ENCODE data around the gene SMIM36. TPM values are rescaled to one million over a fixed set of nuclear protein-coding genes. Genes with fewer than 3 reads are reported as not detected.
"Not testable (repeated sequence)": the region's sequence is repeated elsewhere in the genome, so short reads cannot be mapped to it uniquely, and the experiment has no call there.

SMIM36 gene
- total RNA-seq, 1 donor from 2014 or later = not detected

DNA sequence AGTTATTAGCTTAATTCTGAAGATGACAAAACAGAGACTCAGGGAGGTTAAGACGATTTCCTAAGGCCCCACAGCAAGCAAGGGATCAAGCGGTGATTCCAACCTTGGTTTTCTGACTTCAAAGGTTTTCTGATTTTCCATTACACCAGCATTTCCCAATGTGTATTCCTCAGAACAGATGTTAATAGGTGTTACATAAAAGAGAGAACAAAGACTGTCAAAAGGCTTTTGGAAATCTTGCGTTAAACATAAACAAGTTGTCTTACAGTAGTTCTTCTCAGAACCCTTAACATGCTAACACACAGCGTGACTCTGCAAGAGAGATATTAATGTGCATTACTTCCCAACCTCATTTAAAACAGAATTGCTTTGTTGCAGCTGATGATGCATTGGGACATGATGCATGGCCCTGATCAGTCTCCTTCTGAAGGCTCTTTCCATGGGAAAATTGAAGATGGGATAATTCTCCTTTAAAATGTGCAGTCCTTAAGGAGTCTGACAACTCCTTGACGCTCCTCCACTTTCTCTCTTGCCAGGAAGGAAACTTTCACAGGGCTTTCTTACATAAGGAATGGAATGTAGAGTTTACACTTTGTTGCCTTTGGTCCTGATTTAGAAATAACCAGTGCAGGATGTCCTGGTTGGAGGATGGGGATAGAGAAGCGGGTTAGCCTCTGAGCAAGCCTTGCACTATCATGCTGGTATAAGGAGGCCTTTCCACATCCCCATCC is 68.1 kb downstream of the SMIM36 start:
- intact Hi-C loops (cut with DNase I) = no loop called here
- no peak for ATAC-seq (ENCODE audit: poor library complexity)

DNA sequence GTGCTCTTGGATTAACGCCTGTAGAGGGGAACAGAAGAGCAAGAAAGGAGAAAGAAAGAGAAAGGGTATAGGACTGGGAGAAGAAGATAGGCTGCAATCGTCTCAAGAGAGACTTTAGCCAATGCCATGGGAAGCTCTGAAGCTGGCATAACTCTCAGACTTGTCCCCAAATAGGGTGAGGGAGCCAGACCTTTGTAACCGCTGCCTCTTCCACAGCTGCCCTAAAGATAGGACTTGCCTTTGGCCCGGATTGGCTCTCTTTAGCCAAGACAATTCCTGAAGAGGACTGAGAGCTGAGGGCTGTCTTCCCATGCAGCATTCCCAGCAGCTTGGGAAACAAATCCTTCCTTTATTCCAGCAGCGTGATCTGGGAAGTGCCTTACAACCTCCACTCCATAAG is 68.8 kb downstream of the SMIM36 start:
- ATAC-seq (ENCODE audit: poor library complexity) (peak; percentile 84), DNase-seq (no peak)
- intact Hi-C loops (cut with DNase I) = no loop called here

More for the DNA sequence above, 68.1 kb downstream of the SMIM36 start:
- no peak for DNase-seq

- no peak for DNase-seq
- intact Hi-C loops (cut with DNase I) = no loop called here
- no peak for ATAC-seq (ENCODE audit: poor library complexity)
Measured at GRCh38 chr17:55441544-55441943, 69.7 kb downstream of the SMIM36 start.

DNA sequence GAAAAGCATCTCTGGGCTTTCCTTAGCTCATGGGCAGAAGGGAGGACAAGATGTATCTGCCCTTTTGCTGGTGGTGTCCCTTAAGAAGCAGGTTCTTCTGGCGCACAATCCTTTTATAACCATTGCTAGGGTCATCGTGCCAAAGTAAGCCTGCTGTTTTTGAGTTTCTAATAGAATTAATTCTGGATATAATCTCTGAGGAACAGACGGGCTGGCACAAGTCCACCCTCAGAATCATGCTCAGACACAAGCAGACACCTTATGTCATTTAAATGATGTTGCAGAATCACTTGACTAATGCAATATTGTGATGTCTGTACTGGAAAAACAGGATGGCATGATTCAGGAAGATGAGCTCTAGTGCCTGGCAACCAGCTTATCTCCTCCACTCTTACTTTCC is 70.9 kb downstream of the SMIM36 start:
- ATAC-seq (ENCODE audit: poor library complexity) (no peak), DNase-seq (no peak)
- intact Hi-C loops (cut with DNase I) = no loop called here

DNA sequence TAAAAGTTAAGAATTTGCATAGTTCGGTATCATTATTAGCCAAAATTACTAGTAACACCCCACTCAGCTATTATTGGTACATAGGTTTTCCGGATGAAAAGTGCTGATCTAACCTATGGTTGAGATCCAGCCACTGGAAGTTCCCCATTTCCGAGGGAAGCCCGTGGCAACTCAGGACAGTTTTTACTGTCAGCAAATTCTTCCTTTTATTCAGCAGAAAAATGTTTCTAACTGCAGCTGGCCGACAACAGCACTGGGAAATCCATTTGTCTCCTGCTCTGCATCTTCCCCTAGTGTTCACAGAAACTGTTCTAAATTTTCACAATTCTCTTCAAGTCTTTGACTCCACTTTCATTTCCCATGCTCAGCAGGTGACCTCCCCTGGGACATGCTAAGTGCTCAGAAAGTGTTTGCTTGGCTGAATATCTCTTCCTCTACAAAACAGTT is 74.1 kb downstream of the SMIM36 start:
- ATAC-seq (ENCODE audit: poor library complexity) (peak; percentile 68), DNase-seq (no peak)
- intact Hi-C loops (cut with DNase I) = no loop called here

- DNase-seq (no peak), ATAC-seq (ENCODE audit: poor library complexity) (no peak)
- intact Hi-C loops (cut with DNase I) = no loop called here
Measured at GRCh38 chr17:55436224-55437158, 74.8 kb downstream of the SMIM36 start.

DNA sequence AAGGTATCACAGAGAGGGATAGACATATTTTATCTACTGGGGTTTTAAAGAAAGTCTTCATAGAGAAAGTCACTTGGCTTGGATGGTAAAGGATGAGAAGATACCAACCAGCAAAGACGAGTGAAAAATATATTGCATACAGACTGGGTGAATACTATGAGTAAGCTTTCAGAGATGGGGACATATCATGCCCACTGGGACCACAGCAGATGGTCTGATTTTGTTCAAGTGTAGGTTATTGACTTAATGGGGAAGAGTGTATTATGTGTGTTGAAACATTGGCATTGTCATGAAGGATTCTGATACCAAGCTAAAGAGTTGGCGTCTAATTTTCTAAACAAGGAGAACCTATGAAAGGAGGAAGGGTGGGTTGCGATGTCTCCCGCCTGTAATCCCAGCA is 75.8 kb downstream of the SMIM36 start:
- no peak for DNase-seq
- ATAC-seq (ENCODE audit: poor library complexity) = no peak
- intact Hi-C loops (cut with DNase I) = no loop called here

DNA sequence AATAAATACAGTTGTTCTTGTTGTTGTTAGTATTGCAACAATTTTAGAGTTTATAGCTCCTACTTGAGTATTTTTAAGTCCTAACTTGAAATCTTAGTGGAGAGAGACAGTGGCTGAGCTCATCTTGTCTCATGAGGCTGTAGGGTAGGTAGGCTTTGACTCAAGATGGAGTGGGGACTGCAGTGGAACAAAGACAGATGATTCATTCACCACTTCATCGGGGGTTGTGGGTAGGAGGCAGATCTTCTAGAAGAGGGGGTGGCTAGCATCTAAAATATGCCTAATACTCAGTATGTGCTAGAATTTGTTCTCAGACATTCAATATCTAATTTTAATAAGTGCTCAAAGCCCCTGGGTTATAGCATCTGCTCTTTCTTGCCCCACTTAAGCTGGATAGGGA is 76.5 kb downstream of the SMIM36 start:
- no peak for ATAC-seq (ENCODE audit: poor library complexity)
- no peak for DNase-seq
- intact Hi-C loops (cut with DNase I) = no loop called here

DNA sequence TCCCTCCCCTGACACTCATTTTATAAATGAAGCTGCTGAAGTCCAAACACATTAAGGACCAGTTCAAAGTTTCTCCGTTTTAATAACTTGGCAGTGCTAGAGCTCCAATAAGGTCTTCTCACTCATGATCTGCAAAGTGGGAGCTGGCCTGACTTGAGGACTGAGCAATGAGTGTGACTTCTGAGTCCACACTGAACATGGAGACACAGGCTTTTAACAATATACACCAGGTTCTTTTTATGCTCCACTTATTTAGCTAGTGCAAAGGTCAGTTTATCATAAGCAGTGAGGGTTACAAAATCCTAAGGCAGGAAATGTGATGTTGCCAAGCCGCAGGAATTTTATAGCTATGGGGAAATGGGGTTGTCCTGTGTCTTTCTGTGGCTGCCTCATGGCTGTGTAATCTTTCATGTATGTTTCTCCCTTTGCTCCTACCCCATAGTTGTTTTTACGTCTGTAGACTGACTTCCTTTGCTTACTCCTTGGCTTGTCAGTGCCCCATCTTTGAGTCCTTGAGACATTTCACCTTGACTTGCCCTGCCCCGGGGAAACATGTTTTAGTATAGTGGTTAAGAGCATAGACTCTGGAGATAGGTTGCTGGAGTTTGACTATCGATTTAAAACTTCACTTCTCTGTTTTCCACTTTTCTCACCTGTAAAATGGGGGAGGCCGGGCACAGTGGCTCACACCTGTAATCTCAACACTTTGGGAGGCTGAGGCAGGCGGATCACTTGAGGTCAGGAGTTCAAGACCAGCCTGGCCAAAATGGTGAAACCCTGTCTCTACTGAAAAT is 77.4 kb downstream of the SMIM36 start:
- intact Hi-C loops (cut with DNase I) = no loop called here
- DNase-seq (no peak), ATAC-seq (ENCODE audit: poor library complexity) (no peak)

- ATAC-seq (ENCODE audit: poor library complexity) = no peak
- no peak for DNase-seq
- intact Hi-C loops (cut with DNase I) = no loop called here
Measured at GRCh38 chr17:55433029-55433628, 78.1 kb downstream of the SMIM36 start.

DNA sequence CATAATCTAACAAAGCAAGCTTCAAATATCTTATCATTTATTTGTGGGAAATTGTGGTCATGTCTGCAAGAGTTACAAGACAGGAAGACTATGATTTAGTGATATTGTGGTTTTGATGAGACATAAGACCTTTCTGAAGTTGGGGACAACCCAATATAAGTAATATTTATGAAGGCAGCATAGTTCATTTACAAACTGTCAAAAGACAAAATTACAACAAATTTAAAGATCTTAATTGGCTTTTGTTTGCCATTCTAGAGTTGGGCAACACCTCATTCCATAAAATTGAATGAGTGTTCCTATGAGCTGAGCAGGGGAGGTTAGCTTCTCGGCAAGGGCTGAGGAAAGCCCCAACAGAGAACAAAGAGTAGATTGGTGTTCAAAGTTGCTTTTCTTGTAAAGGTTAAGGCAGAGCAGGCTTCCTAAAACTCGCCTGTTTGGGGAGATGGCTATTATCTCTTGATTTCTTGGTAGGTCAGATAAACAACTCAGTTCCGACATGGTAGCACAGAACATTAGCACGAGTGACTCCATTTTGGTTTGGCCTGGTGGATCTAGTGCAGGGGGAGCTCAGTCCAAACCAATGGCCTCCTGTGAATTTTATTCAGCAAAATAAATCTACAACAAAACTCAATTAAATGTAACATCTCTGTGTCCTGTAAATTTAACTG is 78.8 kb downstream of the SMIM36 start:
- intact Hi-C loops (cut with DNase I) = no loop called here

DNA sequence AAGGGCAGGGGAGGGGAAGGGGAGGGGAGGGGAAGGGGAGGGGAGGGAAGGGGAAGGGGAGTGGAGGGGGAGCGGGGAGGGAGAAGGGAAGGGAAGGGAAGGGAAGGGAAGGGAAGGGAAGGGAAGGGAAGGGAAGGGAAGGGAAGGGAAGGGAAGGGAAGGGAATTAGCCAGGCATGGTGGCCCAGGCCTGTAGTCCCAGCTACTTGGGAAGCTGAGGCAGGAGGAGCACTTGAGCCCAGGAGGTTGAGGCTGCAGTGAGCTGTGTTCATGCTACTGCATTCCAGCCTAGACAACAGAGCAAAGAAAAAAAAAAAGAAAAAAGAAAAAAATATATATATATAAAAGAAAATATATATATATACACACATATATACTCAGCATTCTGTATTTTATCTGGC is 79.3 kb downstream of the SMIM36 start:
- ATAC-seq (ENCODE audit: poor library complexity); DNase-seq; intact Hi-C loops (cut with DNase I): not testable (repeated sequence)

More for the DNA sequence above, 78.8 kb downstream of the SMIM36 start:
- ATAC-seq (ENCODE audit: poor library complexity) (no peak), DNase-seq (no peak)

GRCh38 chr17:55430541-55431288 is 80.5 kb downstream of the SMIM36 start:
- DNase-seq (no peak), ATAC-seq (ENCODE audit: poor library complexity) (peak; percentile 92)
- intact Hi-C loops (cut with DNase I) = no loop called here

GRCh38 chr17:55427587-55427882 is 83.7 kb downstream of the SMIM36 start:
- no peak for DNase-seq

DNA sequence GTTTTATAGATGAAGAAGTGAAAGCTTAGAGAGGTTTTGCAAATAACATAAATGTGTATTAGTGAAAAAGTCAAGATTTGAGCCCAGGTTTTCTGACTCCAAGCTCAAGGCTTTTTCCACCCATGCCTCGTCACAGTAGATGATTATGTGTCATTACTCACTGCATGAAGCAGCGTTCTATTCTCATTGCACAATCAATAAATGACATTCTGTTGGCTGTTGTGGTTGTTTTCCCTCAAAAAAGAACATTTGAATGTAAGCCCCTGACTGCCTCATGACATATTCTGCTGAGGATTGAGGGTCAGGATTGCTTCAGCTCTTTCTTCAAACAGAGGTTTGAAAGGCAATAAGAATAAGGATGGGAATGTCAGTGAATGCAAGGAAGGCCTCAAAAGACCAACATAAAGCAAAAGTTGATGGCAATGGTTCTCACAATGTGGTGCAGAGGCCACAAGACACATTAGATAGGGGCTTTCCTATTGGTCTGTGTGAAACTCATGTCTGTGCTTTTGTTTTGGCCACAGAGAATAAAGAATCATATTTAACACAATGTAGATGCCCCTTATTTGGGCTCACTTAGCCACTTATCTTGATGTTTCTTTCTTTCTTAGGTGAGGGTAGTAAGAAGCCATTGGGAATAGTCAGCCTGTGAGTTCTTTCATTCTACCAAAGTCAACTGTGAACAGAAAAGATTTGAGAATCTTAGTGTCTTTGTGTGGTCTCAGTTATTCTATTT is 84.2 kb downstream of the SMIM36 start:
- DNase-seq = no peak
- intact Hi-C loops (cut with DNase I) = no loop called here

More at GRCh38 chr17:55427587-55427882, 83.7 kb downstream of the SMIM36 start:
- intact Hi-C loops (cut with DNase I) = no loop called here
- no peak for ATAC-seq (ENCODE audit: poor library complexity)

GRCh38 chr17:55424893-55425540 is 86.2 kb downstream of the SMIM36 start:
- DNase-seq (no peak), ATAC-seq (ENCODE audit: poor library complexity) (no peak)
- intact Hi-C loops (cut with DNase I) = no loop called here

More for the DNA sequence above, 84.2 kb downstream of the SMIM36 start:
- ATAC-seq (ENCODE audit: poor library complexity) = no peak

Data from Right ventricle myocardium superior (tissue), 1 donor.